Breast epithelium (tissue), 3 donors: ENCODE measurements around the gene NPTX1.

Experiments used
- CTCF ChIP-seq, 3 donors: fragments of 450-650 bp; IDR thresholded peaks; one replicate each; pipeline ENCODE4 v1.5.1; 2016 to 2017; ENCODE audit warnings: antibody characterized with exemption in 3 of 3, mild to moderate bottlenecking in 3 of 3, moderate library complexity in 3 of 3
- POLR2AphosphoS5 ChIP-seq, 3 donors: sonication (generic); formaldehyde crosslinking; IDR thresholded peaks; one replicate each; pipeline ENCODE4 v1.6.1; 2017; ENCODE audit warnings: antibody characterized with exemption in 3 of 3

- TF ChIP-seq CTCF (IDR thresholded peaks at IDR 0.05) (no peak), POLR2AphosphoS5 (IDR thresholded peaks at IDR 0.05) (no peak)
Observed at GRCh38 chr17:80492343-80493136, 16.1 kb upstream of the NPTX1 start.
